H1 (cell line): Measurements from ENCODE around the gene MGARP. TPM values are rescaled to one million over a fixed set of nuclear protein-coding genes. Genes with fewer than 3 reads are reported as not detected.

ENCODE experiments used
- CTCF ChIA-PET: fragments of 300-600 bp; sonication (Branson Sonifier 250); formaldehyde crosslinking; loops from one replicate; lab custom pipeline; 2021; ENCODE audit not compliant: partially characterized antibody; lab: Charles Lee
- POLR2A ChIA-PET: fragments of 300-600 bp; sonication (Branson Sonifier 250); formaldehyde crosslinking; loops from one replicate; lab custom pipeline; 2021; ENCODE audit warnings: inconsistent platforms; ENCODE audit not compliant: partially characterized antibody; lab: Charles Lee
- DNase-seq, 2 experiments: peaks; one replicate each; pipeline versions ENCODE4 v3.0.0 to v3.0.0-alpha.2; 2010 to 2022; ENCODE audit warnings: low spot score in 2 of 2, low read depth in 1 of 2, mixed read lengths in 1 of 2
- FAIRE-seq: peaks from 2 replicates; lab custom pipeline; 2011; peaks lifted over from hg19 to GRCh38; lab: Jason Lieb, UNC
- H2AFZ ChIP-seq: 2 replicates; pipeline ENCODE4 v1.8.1; 2012; ENCODE audit warnings: low read length, inconsistent platforms
- H2AK5ac ChIP-seq: 2 replicates; pipeline ENCODE4 v1.6.1; 2013; ENCODE audit warnings: low read depth, low read length
- H2BK120ac ChIP-seq: replicated peaks from 2 replicates; pipeline ENCODE3; 2013; ENCODE audit warnings: low read depth, low read length, inconsistent platforms
- H2BK12ac ChIP-seq: 2 replicates; pipeline ENCODE4 v1.6.1; 2013; ENCODE audit warnings: low read depth, low read length
- H2BK15ac ChIP-seq: 2 replicates; pipeline ENCODE4 v1.6.1; 2013; ENCODE audit warnings: low read length
- H2BK20ac ChIP-seq: 2 replicates; pipeline ENCODE4 v1.6.1; 2013; ENCODE audit warnings: low read length
- H2BK5ac ChIP-seq: 2 replicates; pipeline ENCODE4 v1.6.1; 2013; ENCODE audit warnings: low read depth, low read length
- H3K14ac ChIP-seq: 2 replicates; pipeline ENCODE4 v1.6.1; 2013; ENCODE audit warnings: inconsistent platforms; ENCODE audit not compliant: insufficient read length
- H3K18ac ChIP-seq: 2 replicates; pipeline ENCODE4 v1.6.1; 2013; ENCODE audit warnings: low read length; ENCODE audit errors: extremely low read depth
- H3K23ac ChIP-seq: 2 replicates; pipeline ENCODE4 v1.6.1; 2013; ENCODE audit warnings: inconsistent platforms; ENCODE audit not compliant: insufficient read length
- H3K23me2 ChIP-seq: 2 replicates; pipeline ENCODE4 v1.6.1; 2013; ENCODE audit warnings: low read depth, low read length
- H3K27ac ChIP-seq: 2 replicates; pipeline ENCODE4 v1.6.1; 2011; ENCODE audit warnings: low read depth, low read length, inconsistent platforms
- H3K27me3 ChIP-seq, 4 experiments: replicated peaks in 1 of 4; 1 replicate in 1 of 4; 2 replicates in 3 of 4; pipeline versions ENCODE4 v1.6.1 to v1.8.1; 2011 to 2013; ENCODE audit warnings: low read length in 3 of 4, mild to moderate bottlenecking in 3 of 4, inconsistent platforms in 2 of 4, mixed read lengths in 2 of 4, moderate library complexity in 1 of 4; ENCODE audit not compliant: control insufficient read depth in 3 of 4, insufficient read depth in 3 of 4; ENCODE audit errors: extremely low read depth in 1 of 4
- H3K36me3 ChIP-seq, 4 experiments: 2 replicates each; pipeline versions ENCODE4 v1.6.1 to v1.8.1; 2011 to 2013; ENCODE audit warnings: mild to moderate bottlenecking in 4 of 4, low read length in 3 of 4, moderate library complexity in 2 of 4, control low read depth in 1 of 4, inconsistent platforms in 1 of 4; ENCODE audit not compliant: insufficient read depth in 4 of 4, control insufficient read depth in 2 of 4
- H3K4ac ChIP-seq: replicated peaks from 2 replicates; pipeline ENCODE3; 2013; ENCODE audit warnings: low read length, low read depth, mixed read lengths, inconsistent platforms; ENCODE audit not compliant: insufficient read length
- H3K4me1 ChIP-seq, 4 experiments: replicated peaks in 1 of 4; 1 replicate in 1 of 4; 2 replicates in 3 of 4; pipeline versions ENCODE4 v1.6.1 to v1.8.1; 2011 to 2013; ENCODE audit warnings: low read length in 3 of 4, inconsistent platforms in 2 of 4, mixed read lengths in 1 of 4; ENCODE audit not compliant: insufficient read depth in 4 of 4, control insufficient read depth in 3 of 4
- H3K4me2 ChIP-seq, 2 experiments: 2 replicates each; pipeline versions ENCODE4 v1.6.1 to v1.8.1; 2011 to 2013; ENCODE audit warnings: low read depth in 2 of 2, low read length in 2 of 2, control low read depth in 1 of 2, inconsistent platforms in 1 of 2, mild to moderate bottlenecking in 1 of 2; ENCODE audit not compliant: insufficient read depth in 1 of 2
- H3K4me3 ChIP-seq, 4 experiments: fragments of 200-600, 300-600 bp in 1 of 4; sonication (generic), shearing (Covaris generic), sonication (Bioruptor Twin) in 1 of 4; 2 replicates each; pipeline versions ENCODE4 v1.5.1 to v1.8.1; 2011 to 2016; ENCODE audit warnings: low read length in 4 of 4, low read depth in 3 of 4, control low read depth in 2 of 4, inconsistent platforms in 2 of 4, mild to moderate bottlenecking in 2 of 4, mixed read lengths in 1 of 4, moderate library complexity in 1 of 4; ENCODE audit not compliant: insufficient read depth in 2 of 4; ENCODE audit errors: extremely low read depth in 1 of 4
- H3K56ac ChIP-seq: replicated peaks from 2 replicates; pipeline ENCODE3; 2013; ENCODE audit warnings: low read depth, mild to moderate bottlenecking, mixed read lengths, low read length, inconsistent platforms; ENCODE audit not compliant: insufficient read length
- H3K79me1 ChIP-seq: 2 replicates; pipeline ENCODE4 v1.6.1; 2013; ENCODE audit warnings: low read depth, low read length, control low read depth
- H3K79me2 ChIP-seq, 2 experiments: 2 replicates each; pipeline versions ENCODE4 v1.6.1 to v1.8.1; 2012 to 2013; ENCODE audit warnings: low read length in 2 of 2, mild to moderate bottlenecking in 2 of 2, inconsistent platforms in 1 of 2; ENCODE audit not compliant: insufficient read depth in 2 of 2, control insufficient read depth in 1 of 2
- H3K9ac ChIP-seq, 4 experiments: replicated peaks in 1 of 4; 1 replicate in 1 of 4; 2 replicates in 3 of 4; pipeline versions ENCODE4 v1.6.1 to v1.8.1; 2011 to 2013; ENCODE audit warnings: low read depth in 3 of 4, low read length in 3 of 4, control low read depth in 2 of 4, mild to moderate bottlenecking in 2 of 4, moderate library complexity in 2 of 4, inconsistent platforms in 1 of 4; ENCODE audit errors: extremely low read depth in 1 of 4
- H3K9me3 ChIP-seq, 2 experiments: 2 replicates each; pipeline versions ENCODE4 v1.6.1 to v1.8.1; 2012 to 2013; ENCODE audit warnings: mild to moderate bottlenecking in 2 of 2, moderate library complexity in 2 of 2, control low read depth in 1 of 2, inconsistent platforms in 1 of 2, low read depth in 1 of 2, low read length in 1 of 2, mixed read lengths in 1 of 2; ENCODE audit not compliant: insufficient read depth in 2 of 2
- H4K20me1 ChIP-seq, 2 experiments: replicated peaks in 1 of 2; 2 replicates each; pipeline versions ENCODE3 to v1.8.1; 2011 to 2013; ENCODE audit warnings: inconsistent platforms in 2 of 2, low read length in 2 of 2, mild to moderate bottlenecking in 1 of 2; ENCODE audit not compliant: insufficient read depth in 2 of 2, control insufficient read depth in 1 of 2
- H4K5ac ChIP-seq: 2 replicates; pipeline ENCODE4 v1.6.1; 2013; ENCODE audit warnings: low read length, low read depth, mixed read lengths, inconsistent platforms; ENCODE audit not compliant: insufficient read length
- H4K8ac ChIP-seq: 2 replicates; pipeline ENCODE4 v1.8.0; 2013; ENCODE audit warnings: mild to moderate bottlenecking, moderate library complexity, low read length, inconsistent platforms; ENCODE audit not compliant: insufficient read depth; ENCODE audit errors: extremely low read depth
- H4K91ac ChIP-seq: replicated peaks from 2 replicates; pipeline ENCODE3; 2013; ENCODE audit warnings: low read length, mixed read lengths, inconsistent platforms; ENCODE audit not compliant: insufficient read length
- BRCA1 ChIP-seq: IDR thresholded peaks from 2 replicates; pipeline ENCODE4 v1.6.1; 2012; ENCODE audit warnings: low read depth, low read length, improper control_type of control experiment
- CREB1 ChIP-seq: IDR thresholded peaks from 2 replicates; pipeline ENCODE4 v1.6.1; 2012; ENCODE audit warnings: inconsistent platforms
- EGR1 ChIP-seq: IDR thresholded peaks from 2 replicates; pipeline ENCODE4 v1.6.1; 2011; ENCODE audit warnings: low read depth, low read length, borderline replicate concordance
- GTF2F1 ChIP-seq: IDR thresholded peaks from 2 replicates; pipeline ENCODE4 v1.6.1; 2012; ENCODE audit warnings: low read depth, low read length, improper control_type of control experiment, borderline replicate concordance
- JUND ChIP-seq: IDR thresholded peaks from 2 replicates; pipeline ENCODE4 v1.6.1; 2011; ENCODE audit warnings: mild to moderate bottlenecking, improper control_type of control experiment, low read length
- KDM4A ChIP-seq: IDR thresholded peaks from one replicate; pipeline ENCODE4 v1.7.1; 2012; ENCODE audit warnings: low read depth, mild to moderate bottlenecking, moderate library complexity, low read length, inconsistent platforms; ENCODE audit not compliant: severe bottlenecking
- SIRT6 ChIP-seq: IDR thresholded peaks from one replicate; pipeline ENCODE4 v1.7.1; 2012; ENCODE audit warnings: low read length, inconsistent platforms
- TCF12 ChIP-seq: IDR thresholded peaks from 2 replicates; pipeline ENCODE4 v1.6.1; 2011; ENCODE audit warnings: low read depth, mild to moderate bottlenecking, low read length
- WGBS, 2 experiments: shearing (Covaris generic) in 1 of 2; methylation state at CpG; one replicate each; pipeline versions ENCODE4 v1.1.6 to v1.1.7; 2013 to 2015; ENCODE audit warnings: low lambda C conversion rate in 2 of 2, mixed read lengths in 2 of 2, inconsistent platforms in 1 of 2, low coverage in 1 of 2, missing lambda C conversion rate in 1 of 2; ENCODE audit not compliant: insufficient replicate concordance in 2 of 2, insufficient coverage in 1 of 2, insufficient read length in 1 of 2; ENCODE audit errors: extremely low coverage in 1 of 2, missing lambda C conversion rate in 1 of 2; 5-methylcytosine and 5-hydroxymethylcytosine counted together
- polyA plus RNA-seq, 7 experiments: library from polyadenylated mRNA; depleted of rRNA in 3 of 7; stranded (reverse) in 5 of 7; unstranded in 2 of 7; fragments of >200 nt in 5 of 7; fragments of 200-250 nt in 2 of 7; gene quantifications; 1 replicate in 5 of 7; 2 replicates in 1 of 7; 4 replicates in 1 of 7; pipeline versions ENCODE4 v1.2.1 to v1.2.3, GENCODE V29; 2011 to 2013; ENCODE audit warnings: missing spikeins in 2 of 7, mixed read lengths in 2 of 7
- total RNA-seq: library from RNA; stranded (reverse); fragmentation: NEBNext Ultra II Directional; extraction: Animal tissue kit (Norgen Biotek cat#: 25700); gene quantifications from 2 replicates; pipeline ENCODE4 v1.2.1, GENCODE V29; 2021
- TF ChIP-seq, protein P1 (sequence below), 3 experiments: IDR thresholded peaks; 1 replicate in 2 of 3; 2 replicates in 1 of 3; pipeline versions ENCODE4 v1.5.1 to v1.6.1; 2011; ENCODE audit warnings: low read length in 3 of 3, mild to moderate bottlenecking in 3 of 3, inconsistent platforms in 2 of 3, low read depth in 1 of 3, moderate library complexity in 1 of 3; ENCODE audit not compliant: insufficient read depth in 1 of 3; ENCODE audit errors: control extremely low read depth in 1 of 3
- TF ChIP-seq, protein P2 (sequence below): IDR thresholded peaks from 2 replicates; pipeline ENCODE4 v1.6.1; 2012; ENCODE audit warnings: inconsistent platforms
- TF ChIP-seq, protein P3 (sequence below): IDR thresholded peaks from 2 replicates; pipeline ENCODE4 v1.6.1; 2011; ENCODE audit warnings: low read depth, mild to moderate bottlenecking, low read length; ENCODE audit not compliant: insufficient read depth

The MGARP gene
- total and polyA plus RNA-seq, 2 of the 8 experiments (the other 6 are each of a cell fraction or from before 2014, with no cell fraction given): 2.8 to 4.5 TPM

DNA sequence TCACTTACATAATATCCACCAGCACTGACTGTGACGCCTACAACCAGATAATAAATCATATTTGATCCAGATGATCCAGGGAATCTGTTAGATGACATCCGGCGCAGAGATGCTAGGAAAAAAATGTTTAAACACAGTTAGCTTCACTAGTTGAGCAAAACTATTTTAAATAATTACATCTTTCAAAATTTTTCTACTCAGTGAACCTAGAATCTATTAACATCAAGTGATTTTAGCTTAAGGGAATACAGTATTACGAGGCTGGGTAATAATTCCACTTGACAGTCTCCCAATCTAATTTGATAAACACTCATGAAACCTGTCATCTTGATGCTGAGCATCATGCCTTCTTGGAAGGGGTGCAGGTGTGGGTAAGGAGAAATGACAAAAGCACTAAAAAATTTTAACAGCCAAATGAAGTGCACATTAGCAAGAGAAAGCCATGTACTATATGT is 4.7 kb downstream of the MGARP start:
- Histone ChIP-seq H3K18ac (no peak overlapping the region), H2BK12ac (no peak overlapping the region), H3K79me1 (no peaks in the 10 kb centered on the region), H4K5ac (no peak overlapping the region), H3K23me2 (peaks cover 9% of the 10 kb centered on the region), H3K23ac (no peak overlapping the region), H3K9ac (no peak overlapping the region), H3K4me1 (peaks cover 1 to 4% (median 2%) of the 10 kb centered on the region in 4 experiments; a peak in 5 of 7 replicates), H3K4me2 (no peak overlapping the region), H3K4me3 (no peak overlapping the region), H4K91ac (no peak overlapping the region), H3K79me2 (no peaks in the 10 kb centered on the region), H2BK15ac (no peak overlapping the region), H2BK20ac (no peak overlapping the region), H3K9me3 (no peaks in the 10 kb centered on the region), H2AK5ac (no peak overlapping the region), H4K8ac (no peak overlapping the region), H3K14ac (no peak overlapping the region), H2BK5ac (no peak overlapping the region), H3K56ac (no peak overlapping the region), H3K36me3 (no peaks in the 10 kb centered on the region), H2BK120ac (no peak overlapping the region), H3K4ac (no peak overlapping the region), H4K20me1 (no peaks in the 10 kb centered on the region), H3K27me3 (peaks cover 5 to 27% (median 22%) of the 10 kb centered on the region in 4 experiments), H2AFZ (no peak overlapping the region), H3K27ac (no peak overlapping the region)
- FAIRE-seq (no peak), DNase-seq (no peak)
- ChIA-PET CTCF (interaction anchor here (0.9 to 1.0 kb wide), 2 partner anchors 8 to 108 kb away, joined by 3 read pairs; no protein-coding TSS in a partner anchor), POLR2A (interaction anchor here (0.7 to 1.0 kb wide), 2 partner anchors 26 to 60 kb away, joined by 3 to 5 read pairs; partner anchors contain the start of gene NAA15)
- 91% methylated on average over 4 of the region's 4 CpGs; no CpG with 5 or more reads in 1 of the 2 experiments for WGBS, 2 experiments
- TF ChIP-seq SIRT6: no peak
- TF ChIP-seq, protein P1, sequence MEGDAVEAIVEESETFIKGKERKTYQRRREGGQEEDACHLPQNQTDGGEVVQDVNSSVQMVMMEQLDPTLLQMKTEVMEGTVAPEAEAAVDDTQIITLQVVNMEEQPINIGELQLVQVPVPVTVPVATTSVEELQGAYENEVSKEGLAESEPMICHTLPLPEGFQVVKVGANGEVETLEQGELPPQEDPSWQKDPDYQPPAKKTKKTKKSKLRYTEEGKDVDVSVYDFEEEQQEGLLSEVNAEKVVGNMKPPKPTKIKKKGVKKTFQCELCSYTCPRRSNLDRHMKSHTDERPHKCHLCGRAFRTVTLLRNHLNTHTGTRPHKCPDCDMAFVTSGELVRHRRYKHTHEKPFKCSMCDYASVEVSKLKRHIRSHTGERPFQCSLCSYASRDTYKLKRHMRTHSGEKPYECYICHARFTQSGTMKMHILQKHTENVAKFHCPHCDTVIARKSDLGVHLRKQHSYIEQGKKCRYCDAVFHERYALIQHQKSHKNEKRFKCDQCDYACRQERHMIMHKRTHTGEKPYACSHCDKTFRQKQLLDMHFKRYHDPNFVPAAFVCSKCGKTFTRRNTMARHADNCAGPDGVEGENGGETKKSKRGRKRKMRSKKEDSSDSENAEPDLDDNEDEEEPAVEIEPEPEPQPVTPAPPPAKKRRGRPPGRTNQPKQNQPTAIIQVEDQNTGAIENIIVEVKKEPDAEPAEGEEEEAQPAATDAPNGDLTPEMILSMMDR (IDR thresholded peaks at IDR 0.05; ENCODE audit: control extremely low read depth in 1 of 3, insufficient read depth in 1 of 3, low read depth in 1 of 3, low read length in 3 of 3): no peak
- no peak for TF ChIP-seq TCF12
- no peak for TF ChIP-seq BRCA1
- TF ChIP-seq, protein P2, sequence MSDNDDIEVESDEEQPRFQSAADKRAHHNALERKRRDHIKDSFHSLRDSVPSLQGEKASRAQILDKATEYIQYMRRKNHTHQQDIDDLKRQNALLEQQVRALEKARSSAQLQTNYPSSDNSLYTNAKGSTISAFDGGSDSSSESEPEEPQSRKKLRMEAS: no peak
- TF ChIP-seq JUND: no peak
- TF ChIP-seq KDM4A: no peak
- no peak for TF ChIP-seq GTF2F1
- TF ChIP-seq CREB1: no peak
- TF ChIP-seq, protein P3, sequence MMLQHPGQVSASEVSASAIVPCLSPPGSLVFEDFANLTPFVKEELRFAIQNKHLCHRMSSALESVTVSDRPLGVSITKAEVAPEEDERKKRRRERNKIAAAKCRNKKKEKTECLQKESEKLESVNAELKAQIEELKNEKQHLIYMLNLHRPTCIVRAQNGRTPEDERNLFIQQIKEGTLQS: no peak
- no peak for TF ChIP-seq EGR1
